GM12878 (cell line): ENCODE results near the gene OVCA2. TPM values are rescaled to one million over a fixed set of nuclear protein-coding genes. Genes with fewer than 3 reads are reported as not detected.

Experiments
- ATAC-seq: fragments of 200-7000 bp; cut with Tn5 transposase; 3 replicates; pipeline ENCODE4 v1.9.1; 2020; ENCODE audit warnings: mild to moderate bottlenecking, moderate library complexity
- BruUV-seq: library from RNA; stranded (reverse); fragments of 400-500 nt; replicated peaks from 2 replicates; lab custom pipeline; 2021; lab: Mats Ljungman, UMichigan
- CTCF ChIA-PET: fragments of 300-600 bp; sonication (Branson Sonifier 250); formaldehyde crosslinking; extraction: SDS; loops from one replicate; lab custom pipeline; 2021; ENCODE audit warnings: inconsistent platforms; lab: Yijun Ruan, JAX
- POLR2A ChIA-PET: fragments of 350-600 bp; formaldehyde crosslinking; extraction: SDS; loops from one replicate; lab custom pipeline; 2021; ENCODE audit warnings: inconsistent platforms; lab: Charles Lee
- RAD21 ChIA-PET: fragments of 300-600 bp; sonication (Branson Sonifier 250); formaldehyde crosslinking; loops from one replicate; lab custom pipeline; 2023; ENCODE audit warnings: antibody characterized with exemption; ENCODE audit not compliant: unreplicated experiment; lab: Charles Lee
- SMC1A ChIA-PET: fragments of 300-600 bp; sonication (Branson Sonifier 250); formaldehyde crosslinking; loops from one replicate; lab custom pipeline; 2023; ENCODE audit not compliant: unreplicated experiment, uncharacterized antibody; lab: Charles Lee
- DNase-seq: peaks from one replicate; pipeline ENCODE4 v3.0.0-alpha.2; 2011; ENCODE audit warnings: low read depth, low spot score
- FAIRE-seq: peaks from 3 replicates; lab custom pipeline; 2011; peaks lifted over from hg19 to GRCh38; lab: Jason Lieb, UNC
- H2AFZ ChIP-seq: 2 replicates; pipeline ENCODE4 v1.6.0; 2011; ENCODE audit warnings: low read depth, low read length, control low read depth; ENCODE audit not compliant: control insufficient read depth
- H3K27ac ChIP-seq: 2 replicates; pipeline ENCODE4 v1.5.1; 2011; ENCODE audit warnings: control low read depth; ENCODE audit not compliant: control insufficient read depth, insufficient read depth
- H3K27me3 ChIP-seq, 2 experiments: replicated peaks in 1 of 2; 2 replicates each; pipeline versions ENCODE4 v1.6.0 to v1.6.1; 2011; ENCODE audit warnings: low read length in 1 of 2; ENCODE audit not compliant: control insufficient read depth in 2 of 2, insufficient read depth in 2 of 2
- H3K36me3 ChIP-seq, 2 experiments: 2 replicates each; pipeline ENCODE4 v1.5.1; 2011; ENCODE audit warnings: low read length in 1 of 2; ENCODE audit not compliant: control insufficient read depth in 2 of 2, insufficient read depth in 2 of 2
- H3K4me1 ChIP-seq: 2 replicates; pipeline ENCODE4 v1.6.1; 2011; ENCODE audit warnings: mild to moderate bottlenecking, low read length, moderate library complexity, mixed read lengths; ENCODE audit not compliant: control insufficient read depth, insufficient read depth
- H3K4me2 ChIP-seq: 2 replicates; pipeline ENCODE4 v1.6.0; 2011; ENCODE audit warnings: control low read depth; ENCODE audit not compliant: control insufficient read depth, insufficient read depth
- H3K4me3 ChIP-seq: fragments of 200-600 bp; sonication (generic); 2 replicates; pipeline ENCODE4 v1.5.1; 2016
- H3K79me2 ChIP-seq: 2 replicates; pipeline ENCODE4 v1.6.0; 2011; ENCODE audit warnings: low read length; ENCODE audit not compliant: control insufficient read depth, insufficient read depth
- H3K9ac ChIP-seq: 2 replicates; pipeline ENCODE4 v1.8.0; 2011; ENCODE audit warnings: low read length, control low read depth, mixed read lengths; ENCODE audit not compliant: control insufficient read depth, insufficient read depth
- H3K9me3 ChIP-seq: replicated peaks from 3 replicates; pipeline ENCODE4 v1.5.1; 2011; ENCODE audit warnings: mild to moderate bottlenecking, low read length; ENCODE audit not compliant: control insufficient read depth, insufficient read depth
- H4K20me1 ChIP-seq: 2 replicates; pipeline ENCODE4 v1.6.0; 2011; ENCODE audit not compliant: control insufficient read depth, insufficient read depth
- CBFB ChIP-seq: IDR thresholded peaks from 2 replicates; pipeline ENCODE4 v1.6.1; 2016; ENCODE audit warnings: antibody characterized with exemption, low read depth
- EGR1 ChIP-seq, 2 experiments: IDR thresholded peaks; 1 replicate in 1 of 2; 2 replicates in 1 of 2; pipeline ENCODE4 v1.6.1; 2011 to 2012; ENCODE audit warnings: low read depth in 2 of 2, low read length in 2 of 2, borderline replicate concordance in 1 of 2, mild to moderate bottlenecking in 1 of 2, moderate library complexity in 1 of 2
- EZH2 ChIP-seq: IDR thresholded peaks from 2 replicates; pipeline ENCODE4 v1.6.1; 2012; ENCODE audit warnings: low read depth, mild to moderate bottlenecking, control low read depth, inconsistent platforms, low read length, borderline replicate concordance; ENCODE audit not compliant: control insufficient read depth
- FOXM1 ChIP-seq: IDR thresholded peaks from 2 replicates; pipeline ENCODE4 v1.6.1; 2012; ENCODE audit warnings: low read depth, mild to moderate bottlenecking, inconsistent platforms, low read length, moderate library complexity
- MEF2B ChIP-seq: fragments of 450-650 bp; IDR thresholded peaks from 2 replicates; pipeline ENCODE4 v1.6.1; 2018; ENCODE audit warnings: mild to moderate bottlenecking, moderate library complexity; ENCODE audit not compliant: partially characterized antibody, poor library complexity, severe bottlenecking
- MTA2 ChIP-seq: fragments of 450-650 bp; IDR thresholded peaks from 2 replicates; pipeline ENCODE4 v1.6.1; 2016; ENCODE audit warnings: low read depth, mild to moderate bottlenecking, moderate library complexity
- NBN ChIP-seq: fragments of 450-650 bp; IDR thresholded peaks from 2 replicates; pipeline ENCODE4 v1.6.1; 2016
- NR2C1 ChIP-seq: fragments of 450-650 bp; IDR thresholded peaks from 2 replicates; pipeline ENCODE4 v1.6.1; 2017; ENCODE audit warnings: antibody characterized with exemption, mild to moderate bottlenecking, moderate library complexity
- SMC3 ChIP-seq: IDR thresholded peaks from 2 replicates; pipeline ENCODE4 v1.6.1; 2011; ENCODE audit warnings: low read length, improper control_type of control experiment, borderline replicate concordance
- SP1 ChIP-seq: IDR thresholded peaks from one replicate; pipeline ENCODE4 v1.6.1; 2011; ENCODE audit warnings: low read depth, low read length
- ZBED1 ChIP-seq: IDR thresholded peaks from 2 replicates; pipeline ENCODE4 v1.6.1; 2016; ENCODE audit warnings: borderline replicate concordance
- ZNF384 ChIP-seq: IDR thresholded peaks from 2 replicates; pipeline ENCODE4 v1.6.1; 2012; ENCODE audit warnings: low read depth, mild to moderate bottlenecking, low read length, improper control_type of control experiment, borderline replicate concordance
- WGBS: methylation state at CpG from one replicate; pipeline ENCODE4 v1.1.6; 2016; ENCODE audit warnings: low lambda C conversion rate; ENCODE audit not compliant: insufficient replicate concordance, insufficient coverage; ENCODE audit errors: missing lambda C conversion rate; 5-methylcytosine and 5-hydroxymethylcytosine counted together
- in situ Hi-C: fragments of 300-500 bp; cut with MboI; formaldehyde crosslinking; loops from 9 replicates; pipeline ENCODE4 v1.14.3; 2018; ENCODE audit warnings: mixed read lengths
- intact Hi-C: fragments of 100-400 bp; cut with micrococcal nuclease; formaldehyde crosslinking; loops from one replicate; pipeline ENCODE4 v1.14.2; 2022; ENCODE audit not compliant: unreplicated experiment
- polyA plus RNA-seq, 11 experiments: library from polyadenylated mRNA; depleted of rRNA in 4 of 11; unstranded in 6 of 11; stranded (reverse) in 5 of 11; fragments of >200 nt; fragmentation: Nextera tagmentation in 4 of 11; fragmentation: Illumina TruSeq in 1 of 11; extraction: Ambion mirVana in 4 of 11; extraction: Trizol in 1 of 11; gene quantifications; 1 replicate in 1 of 11; 2 replicates in 10 of 11; pipeline versions ENCODE4 v1.2.1 to v1.2.3, GENCODE V29; 2011 to 2016; ENCODE audit warnings: inconsistent platforms in 2 of 11, missing spikeins in 2 of 11, low read depth in 1 of 11
- total RNA-seq, 4 experiments: library from RNA; depleted of rRNA in 3 of 4; stranded (reverse); fragments of >200 nt in 3 of 4; fragmentation: Illumina TruSeq in 1 of 4; extraction: Trizol in 1 of 4; gene quantifications; 2 replicates each; pipeline versions ENCODE4 v1.2.1 to v1.2.3, GENCODE V29; 2013 to 2021
- TF ChIP-seq, protein P1 (sequence below): fragments of 450-650 bp; IDR thresholded peaks from 2 replicates; pipeline ENCODE4 v1.6.1; 2017; ENCODE audit warnings: mild to moderate bottlenecking
- TF ChIP-seq, protein P2 (sequence below): IDR thresholded peaks from 2 replicates; pipeline ENCODE4 v1.6.1; 2011; ENCODE audit warnings: borderline replicate concordance, low read depth, mild to moderate bottlenecking, moderate library complexity, mixed read lengths, low read length; ENCODE audit not compliant: insufficient read depth; ENCODE audit errors: extremely low read length
- TF ChIP-seq, protein P3 (sequence below): fragments of 450-650 bp; IDR thresholded peaks from 2 replicates; pipeline ENCODE4 v1.6.1; 2017; ENCODE audit warnings: borderline replicate concordance

Gene OVCA2
- total and polyA plus RNA-seq, 10 of the 15 experiments (the other 5 are each of a cell fraction or from before 2014, with no cell fraction given) = 6.1 to 75.3 (median 40.7) TPM

DNA sequence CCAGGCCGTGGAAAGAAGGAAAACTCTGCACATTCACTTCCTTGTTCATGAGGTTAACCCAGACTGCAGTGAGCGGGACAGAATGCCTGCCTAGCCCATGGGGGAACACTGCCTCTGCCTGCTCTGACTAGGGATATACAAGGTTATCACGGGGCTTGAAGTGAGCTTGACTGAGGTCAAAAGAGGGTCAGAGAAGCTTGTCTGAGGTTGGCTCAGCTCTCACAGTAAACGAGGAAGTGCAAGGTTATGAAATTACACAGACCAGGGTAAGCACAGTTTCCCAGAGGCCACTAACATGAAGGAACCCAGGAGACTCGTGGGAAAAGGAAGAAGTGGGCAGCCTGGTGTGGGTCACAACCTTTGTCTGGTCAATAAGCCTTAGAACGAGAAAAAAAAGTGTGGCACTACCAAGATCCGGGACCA is 41.8 kb downstream of the OVCA2 start:
- intact Hi-C loops (no loop called here), in situ Hi-C loops (no loop called here)
- WGBS = 5% methylated on average over 7 of the region's 7 CpGs
- H3K27ac ChIP-seq = peak overlapping the region; percentile 92
- no peaks in the 10 kb centered on the region for H3K27me3 ChIP-seq
- ChIA-PET SMC1A (interaction anchor here (1.0 to 4.4 kb wide), 11 partner anchors 13 to 198 kb away, joined by 3 to 41 read pairs (median 5); no protein-coding TSS in a partner anchor), CTCF (interaction anchor here (0.6 to 3.3 kb wide), 10 partner anchors 11 to 199 kb away, joined by 3 to 28 read pairs (median 4); partner anchors contain the start of gene HIC1), POLR2A (interaction anchor here (0.7 to 10.8 kb wide), 12 partner anchors 15 to 183 kb away, joined by 3 to 148 read pairs (median 4); no protein-coding TSS in a partner anchor), RAD21 (interaction anchor here (0.6 to 10.4 kb wide), 12 partner anchors 11 to 198 kb away, joined by 3 to 160 read pairs (median 6); partner anchors contain the start of gene HIC1)
- no peaks in the 10 kb centered on the region for H3K9me3 ChIP-seq
- H3K36me3 ChIP-seq = peaks cover 11 to 16% of the 10 kb centered on the region in 2 experiments
- FAIRE-seq (peak; percentile 97), DNase-seq (peak; percentile 83), ATAC-seq (peak; percentile 70)
- H3K4me1 ChIP-seq = peaks cover 59% of the 10 kb centered on the region
- H3K9ac ChIP-seq = peak overlapping the region; percentile 48
- no TSS peak for BruUV-seq
- H3K4me2 ChIP-seq = peak overlapping the region; percentile 28
- H3K4me3 ChIP-seq = no peak overlapping the region
- H3K79me2 ChIP-seq = peaks cover 5% of the 10 kb centered on the region
- no peak overlapping the region for H2AFZ ChIP-seq
- H4K20me1 ChIP-seq = no peaks in the 10 kb centered on the region
- peak; percentile 76 for TF ChIP-seq MTA2
- TF ChIP-seq, protein P1, sequence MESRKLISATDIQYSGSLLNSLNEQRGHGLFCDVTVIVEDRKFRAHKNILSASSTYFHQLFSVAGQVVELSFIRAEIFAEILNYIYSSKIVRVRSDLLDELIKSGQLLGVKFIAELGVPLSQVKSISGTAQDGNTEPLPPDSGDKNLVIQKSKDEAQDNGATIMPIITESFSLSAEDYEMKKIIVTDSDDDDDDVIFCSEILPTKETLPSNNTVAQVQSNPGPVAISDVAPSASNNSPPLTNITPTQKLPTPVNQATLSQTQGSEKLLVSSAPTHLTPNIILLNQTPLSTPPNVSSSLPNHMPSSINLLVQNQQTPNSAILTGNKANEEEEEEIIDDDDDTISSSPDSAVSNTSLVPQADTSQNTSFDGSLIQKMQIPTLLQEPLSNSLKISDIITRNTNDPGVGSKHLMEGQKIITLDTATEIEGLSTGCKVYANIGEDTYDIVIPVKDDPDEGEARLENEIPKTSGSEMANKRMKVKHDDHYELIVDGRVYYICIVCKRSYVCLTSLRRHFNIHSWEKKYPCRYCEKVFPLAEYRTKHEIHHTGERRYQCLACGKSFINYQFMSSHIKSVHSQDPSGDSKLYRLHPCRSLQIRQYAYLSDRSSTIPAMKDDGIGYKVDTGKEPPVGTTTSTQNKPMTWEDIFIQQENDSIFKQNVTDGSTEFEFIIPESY = no peak
- TF ChIP-seq NR2C1 = peak; percentile 49
- TF ChIP-seq FOXM1 = no peak
- peak; percentile 58; the same call in 1 of the 2 replicates for TF ChIP-seq NBN
- TF ChIP-seq EGR1 (IDR thresholded peaks at IDR 0.05; ENCODE audit: borderline replicate concordance in 1 of 2, low read depth in 2 of 2, low read length in 2 of 2) = no peak
- TF ChIP-seq ZBED1 = peak; percentile 83; the same call in 1 of the 2 replicates
- peak; percentile 33; the same call in 1 of the 2 replicates for TF ChIP-seq CBFB
- TF ChIP-seq SMC3 = peak; percentile 49; the same call in 1 of the 2 replicates
- TF ChIP-seq SP1 = peak; percentile 34
- TF ChIP-seq, protein P2, sequence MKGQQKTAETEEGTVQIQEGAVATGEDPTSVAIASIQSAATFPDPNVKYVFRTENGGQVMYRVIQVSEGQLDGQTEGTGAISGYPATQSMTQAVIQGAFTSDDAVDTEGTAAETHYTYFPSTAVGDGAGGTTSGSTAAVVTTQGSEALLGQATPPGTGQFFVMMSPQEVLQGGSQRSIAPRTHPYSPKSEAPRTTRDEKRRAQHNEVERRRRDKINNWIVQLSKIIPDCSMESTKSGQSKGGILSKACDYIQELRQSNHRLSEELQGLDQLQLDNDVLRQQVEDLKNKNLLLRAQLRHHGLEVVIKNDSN = no peak
- TF ChIP-seq MEF2B = peak; percentile 80
- TF ChIP-seq, protein P3, sequence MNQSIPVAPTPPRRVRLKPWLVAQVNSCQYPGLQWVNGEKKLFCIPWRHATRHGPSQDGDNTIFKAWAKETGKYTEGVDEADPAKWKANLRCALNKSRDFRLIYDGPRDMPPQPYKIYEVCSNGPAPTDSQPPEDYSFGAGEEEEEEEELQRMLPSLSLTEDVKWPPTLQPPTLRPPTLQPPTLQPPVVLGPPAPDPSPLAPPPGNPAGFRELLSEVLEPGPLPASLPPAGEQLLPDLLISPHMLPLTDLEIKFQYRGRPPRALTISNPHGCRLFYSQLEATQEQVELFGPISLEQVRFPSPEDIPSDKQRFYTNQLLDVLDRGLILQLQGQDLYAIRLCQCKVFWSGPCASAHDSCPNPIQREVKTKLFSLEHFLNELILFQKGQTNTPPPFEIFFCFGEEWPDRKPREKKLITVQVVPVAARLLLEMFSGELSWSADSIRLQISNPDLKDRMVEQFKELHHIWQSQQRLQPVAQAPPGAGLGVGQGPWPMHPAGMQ = no peak
- peak; percentile 49; the same call in 1 of the 2 replicates for TF ChIP-seq ZNF384
- no peak for TF ChIP-seq EZH2
